GM21515 (cell line): ENCODE data around the gene GRM7.

ENCODE experiments used
- ATAC-seq: cut with Tn5 transposase; IDR thresholded peaks from one replicate; pipeline ENCODE4 v1.9.1; 2021; ENCODE audit not compliant: unreplicated experiment

GRM7 gene

GRCh38 chr3:7290077-7290825 lies 429.3 kb downstream of the GRM7 start:
- no peak for ATAC-seq

- ATAC-seq: no peak
Measured at GRCh38 chr3:7292362-7292761, 431.4 kb downstream of the GRM7 start.

GRCh38 chr3:7293286-7293685 lies 432.4 kb downstream of the GRM7 start:
- no peak for ATAC-seq

- ATAC-seq: no peak
Measured at GRCh38 chr3:7305561-7305960, 444.6 kb downstream of the GRM7 start.

- ATAC-seq: no peak
Measured at GRCh38 chr3:7306901-7307300, 446.0 kb downstream of the GRM7 start.

GRCh38 chr3:7307410-7307809 lies 446.5 kb downstream of the GRM7 start:
- no peak for ATAC-seq

GRCh38 chr3:7309641-7310102 lies 448.8 kb downstream of the GRM7 start:
- no peak for ATAC-seq

- ATAC-seq: no peak
Measured at GRCh38 chr3:7315037-7315436, 454.1 kb downstream of the GRM7 start.

- no peak for ATAC-seq
Measured at GRCh38 chr3:7322957-7323669, 462.2 kb downstream of the GRM7 start.

GRCh38 chr3:7328339-7328738 lies 467.4 kb downstream of the GRM7 start:
- no peak for ATAC-seq

- ATAC-seq: no peak
Measured at GRCh38 chr3:7332696-7333095, 471.8 kb downstream of the GRM7 start.

- no peak for ATAC-seq
Measured at GRCh38 chr3:7333125-7333524, 472.2 kb downstream of the GRM7 start.

GRCh38 chr3:7340795-7341194 lies 479.9 kb downstream of the GRM7 start:
- no peak for ATAC-seq

- ATAC-seq: no peak
Measured at GRCh38 chr3:7346364-7346763, 485.4 kb downstream of the GRM7 start.

- no peak for ATAC-seq
Measured at GRCh38 chr3:7357101-7357500, 496.2 kb downstream of the GRM7 start.

GRCh38 chr3:7367968-7368367 lies 507.1 kb downstream of the GRM7 start:
- ATAC-seq: no peak

- no peak for ATAC-seq
Measured at GRCh38 chr3:7368597-7368996, 507.7 kb downstream of the GRM7 start.

- no peak for ATAC-seq
Measured at GRCh38 chr3:7371693-7372572, 511.0 kb downstream of the GRM7 start.

GRCh38 chr3:7377103-7377502 lies 516.2 kb downstream of the GRM7 start:
- no peak for ATAC-seq

- ATAC-seq: no peak
Measured at GRCh38 chr3:7381741-7382140, 520.8 kb downstream of the GRM7 start.

- no peak for ATAC-seq
Measured at GRCh38 chr3:7382293-7383010, 521.5 kb downstream of the GRM7 start.
